Natural killer cell (primary cell): ENCODE data around the gene SIX4. TPM values are rescaled to one million over a fixed set of nuclear protein-coding genes. Genes with fewer than 3 reads are reported as not detected.

ENCODE experiments used
- ATAC-seq, 3 donors: fragments of 150-1000 bp in 2 of 3; fragments of 200-7000 bp in 1 of 3; cut with Tn5 transposase; 1 replicate in 1 of 3; 2 replicates in 2 of 3; pipeline ENCODE4 v1.10.0; 2021; ENCODE audit warnings: mild to moderate bottlenecking in 2 of 3, moderate library complexity in 2 of 3
- DNase-seq, 2 donors: peaks; one replicate each; pipeline versions ENCODE4 v3.0.0 to v3.0.0-alpha.2; 2013 to 2021; ENCODE audit warnings: mixed read lengths in 1 of 2
- H3K27ac ChIP-seq: one replicate; pipeline ENCODE4 v1.5.1; 2013; ENCODE audit warnings: mild to moderate bottlenecking, low read length
- H3K27me3 ChIP-seq: one replicate; pipeline ENCODE4 v1.6.1; 2013; ENCODE audit warnings: low read length; ENCODE audit not compliant: control insufficient read depth, insufficient read depth
- H3K36me3 ChIP-seq: one replicate; pipeline ENCODE4 v1.6.1; 2013; ENCODE audit warnings: low read length; ENCODE audit not compliant: control insufficient read depth, insufficient read depth
- H3K4me1 ChIP-seq: one replicate; pipeline ENCODE4 v1.6.1; 2013; ENCODE audit warnings: low read length; ENCODE audit not compliant: control insufficient read depth, insufficient read depth
- H3K4me3 ChIP-seq: one replicate; pipeline ENCODE4 v1.5.1; 2013; ENCODE audit warnings: low read length
- H3K9me3 ChIP-seq: one replicate; pipeline ENCODE4 v1.6.1; 2013; ENCODE audit warnings: low read length; ENCODE audit not compliant: control insufficient read depth, insufficient read depth
- H3K27ac Mint-ChIP-seq, 2 donors: one replicate each; pipeline ENCODE4 v1.8.0; 2022; ENCODE audit warnings: mild to moderate bottlenecking in 2 of 2, mixed read lengths in 2 of 2, moderate library complexity in 1 of 2
- H3K27me3 Mint-ChIP-seq, 2 donors: one replicate each; pipeline ENCODE4 v1.8.0; 2022; ENCODE audit warnings: low read depth in 2 of 2, mixed read lengths in 2 of 2
- H3K36me3 Mint-ChIP-seq: one replicate; pipeline ENCODE4 v1.8.0; 2022; ENCODE audit warnings: mixed read lengths
- H3K4me1 Mint-ChIP-seq, 2 donors: one replicate each; pipeline ENCODE4 v1.8.0; 2022; ENCODE audit warnings: mixed read lengths in 2 of 2
- H3K4me3 Mint-ChIP-seq: one replicate; pipeline ENCODE4 v1.8.0; 2022; ENCODE audit warnings: mild to moderate bottlenecking, moderate library complexity, mixed read lengths
- H3K9me3 Mint-ChIP-seq, 2 donors: one replicate each; pipeline ENCODE4 v1.8.0; 2022; ENCODE audit warnings: mixed read lengths in 2 of 2
- CTCF ChIP-seq: fragments of 200-600 bp; IDR thresholded peaks from one replicate; pipeline ENCODE4 v1.8.0; 2022; ENCODE audit warnings: antibody characterized with exemption
- WGBS: methylation state at CpG from one replicate; pipeline ENCODE4 v1.1.7; 2013; ENCODE audit warnings: missing lambda C conversion rate; ENCODE audit not compliant: insufficient coverage; 5-methylcytosine and 5-hydroxymethylcytosine counted together
- intact Hi-C: fragments of 100-400 bp; cut with micrococcal nuclease; formaldehyde crosslinking; loops from one replicate; pipeline ENCODE4 v1.14.2; 2022
- total RNA-seq, 4 donors: library from RNA; stranded (reverse); fragments of 120-200 nt in 1 of 4; gene quantifications; one replicate each; pipeline versions ENCODE4 v1.2.3 to v1.2.4, GENCODE V29; 2013 to 2022

Gene SIX4
- total RNA-seq, 3 donors from 2014 or later (not counting 1 experiment from before 2014, with no cell fraction given) = not detected

DNA sequence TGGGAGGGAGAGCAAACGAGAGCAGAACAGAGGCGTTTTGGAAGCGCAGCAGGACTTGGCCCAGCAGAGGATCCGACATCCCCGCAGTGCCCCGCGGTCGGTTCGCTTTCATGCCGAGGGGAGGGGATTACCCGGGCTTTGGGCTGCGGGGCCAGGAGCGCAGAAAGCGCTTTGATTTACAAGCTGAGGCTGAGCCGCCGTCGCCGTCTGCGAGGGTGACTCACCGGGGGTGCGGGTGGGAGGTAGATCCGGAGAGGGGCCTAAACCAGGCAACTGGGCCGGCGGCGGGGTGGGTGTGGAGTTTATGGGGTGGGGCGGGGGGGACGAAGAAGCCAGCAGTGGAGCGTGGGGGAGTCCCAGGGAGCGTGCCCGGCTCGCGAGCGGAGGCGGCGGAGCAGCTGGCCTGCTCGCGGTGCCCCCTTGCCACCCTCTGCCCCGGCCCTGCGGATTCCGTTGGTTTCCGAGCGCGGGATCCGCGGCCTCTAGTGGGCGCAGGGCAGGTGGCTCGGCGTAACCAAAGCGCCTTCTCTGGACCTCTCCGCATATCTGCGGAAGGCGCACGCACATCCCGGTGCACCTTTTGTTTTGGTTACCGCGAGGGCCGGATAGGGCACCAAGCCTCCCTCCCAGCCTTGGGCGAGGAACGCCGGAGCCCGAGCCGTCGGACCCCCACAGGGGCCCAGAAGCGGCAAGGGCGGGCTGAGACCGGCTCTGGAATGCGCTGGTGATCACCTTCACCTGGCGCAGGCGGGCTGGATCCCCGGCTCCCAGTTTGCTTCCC, 2.6 kb downstream of the SIX4 start:
- ATAC-seq (peak; percentile 45 to 60 (median 52)), DNase-seq (peak; percentile 44 to 68)
- H3K9me3 ChIP-seq = no peaks in the 10 kb centered on the region
- peak overlapping the region; percentile 15 for H3K4me3 ChIP-seq
- H3K27ac Mint-ChIP-seq = no peak overlapping the region
- whole genome bisulfite sequencing = 3% methylated on average over 70 of the region's 70 CpGs
- intact Hi-C loops = no loop called here
- H3K27me3 ChIP-seq = peaks cover 50% of the 10 kb centered on the region
- peaks cover 33% of the 10 kb centered on the region for H3K4me1 ChIP-seq
- TF ChIP-seq CTCF = no peak
- H3K27me3 Mint-ChIP-seq = peaks cover 51 to 52% of the 10 kb centered on the region in 2 donors
- H3K36me3 Mint-ChIP-seq = no peaks in the 10 kb centered on the region
- H3K27ac ChIP-seq = no peak overlapping the region
- peak overlapping the region; percentile 83 for H3K4me3 Mint-ChIP-seq
- H3K9me3 Mint-ChIP-seq = no peaks in the 10 kb centered on the region
- peaks cover 5 to 28% of the 10 kb centered on the region in 2 donors for H3K4me1 Mint-ChIP-seq
- no peaks in the 10 kb centered on the region for H3K36me3 ChIP-seq

- 28% methylated on average over 3 of the region's 4 CpGs for WGBS
- DNase-seq (no peak), ATAC-seq (no peak)
- H3K36me3 Mint-ChIP-seq = no peaks in the 10 kb centered on the region
- no peak for TF ChIP-seq CTCF
- H3K27ac Mint-ChIP-seq = no peak overlapping the region
- no peaks in the 10 kb centered on the region for H3K36me3 ChIP-seq
- peak overlapping the region; percentile 74 for H3K4me3 Mint-ChIP-seq
- H3K27me3 Mint-ChIP-seq = peaks cover 49 to 52% of the 10 kb centered on the region in 2 donors
- H3K4me1 Mint-ChIP-seq = peaks cover 5 to 28% of the 10 kb centered on the region in 2 donors
- no peaks in the 10 kb centered on the region for H3K9me3 Mint-ChIP-seq
- peaks cover 33% of the 10 kb centered on the region for H3K4me1 ChIP-seq
- H3K27ac ChIP-seq = no peak overlapping the region
- no peak overlapping the region for H3K4me3 ChIP-seq
- intact Hi-C loops = no loop called here
- H3K27me3 ChIP-seq = peaks cover 50% of the 10 kb centered on the region
- no peaks in the 10 kb centered on the region for H3K9me3 ChIP-seq
These were observed 3.2 kb downstream of the SIX4 start for GRCh38 chr14:60720962-60721325.

DNA sequence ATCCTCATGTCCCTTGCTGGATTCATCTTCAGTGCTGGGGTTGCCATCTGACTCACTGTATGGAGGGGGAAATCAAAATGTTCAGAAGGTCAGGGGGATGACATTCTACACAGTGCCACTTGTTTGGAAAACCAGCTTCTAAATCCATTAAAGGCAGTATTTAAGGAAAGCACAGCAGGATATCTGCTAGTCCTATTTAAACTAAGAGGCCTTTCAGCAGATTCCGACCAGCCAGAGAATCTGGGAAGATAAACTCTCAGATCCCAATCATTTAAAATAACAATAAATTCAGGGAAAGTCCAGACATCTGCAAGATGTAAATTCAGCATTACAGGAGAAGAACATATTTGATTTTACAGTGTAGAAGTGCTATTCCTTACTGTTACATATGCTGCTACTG, 3.8 kb downstream of the SIX4 start:
- intact Hi-C loops = no loop called here
- Mint-ChIP-seq H3K4me1 (peaks cover 5 to 28% of the 10 kb centered on the region in 2 donors), H3K27ac (no peak overlapping the region), H3K27me3 (peaks cover 47 to 49% of the 10 kb centered on the region in 2 donors), H3K4me3 (peak overlapping the region; percentile 74), H3K36me3 (no peaks in the 10 kb centered on the region), H3K9me3 (no peaks in the 10 kb centered on the region)
- no peak for DNase-seq
- WGBS = 77% methylated on average over 1 of the region's 1 CpG
- H3K27me3 ChIP-seq = peaks cover 50% of the 10 kb centered on the region
- no peaks in the 10 kb centered on the region for H3K9me3 ChIP-seq
- no peak for TF ChIP-seq CTCF
- H3K4me1 ChIP-seq = peaks cover 33% of the 10 kb centered on the region
- ATAC-seq = no peak
- no peaks in the 10 kb centered on the region for H3K36me3 ChIP-seq
- no peak overlapping the region for H3K4me3 ChIP-seq
- H3K27ac ChIP-seq = no peak overlapping the region

DNA sequence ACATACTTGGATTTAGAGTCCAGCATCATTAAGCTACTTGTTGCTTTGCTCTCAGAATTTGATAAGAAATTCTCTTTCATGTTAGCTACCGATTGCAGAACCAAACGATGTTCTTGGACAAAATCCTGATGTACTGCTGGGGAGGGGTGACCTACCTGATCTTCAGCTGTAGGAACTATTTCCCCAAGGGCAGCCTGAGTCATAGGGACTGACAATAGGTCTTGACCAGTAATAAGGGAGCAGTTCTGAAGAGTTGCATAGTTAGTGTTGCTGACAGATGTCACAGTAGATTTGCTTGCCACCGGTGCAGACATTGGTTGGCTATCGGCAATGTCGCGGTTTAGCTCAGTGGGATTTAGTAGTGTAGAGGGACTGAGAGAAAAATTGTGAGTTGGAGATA, 10.6 kb downstream of the SIX4 start:
- H3K9me3 ChIP-seq = no peaks in the 10 kb centered on the region

More for the DNA sequence above, 10.6 kb downstream of the SIX4 start:
- no peaks in the 10 kb centered on the region for H3K9me3 Mint-ChIP-seq
- 87% methylated on average over 6 of the region's 6 CpGs for WGBS
- H3K27me3 Mint-ChIP-seq = peaks cover 13 to 52% of the 10 kb centered on the region in 2 donors
- Histone ChIP-seq H3K4me3 (no peak overlapping the region), H3K4me1 (no peaks in the 10 kb centered on the region), H3K27me3 (peaks cover 18% of the 10 kb centered on the region), H3K36me3 (no peaks in the 10 kb centered on the region), H3K27ac (no peak overlapping the region)
- no peaks in the 10 kb centered on the region for H3K4me1 Mint-ChIP-seq
- no peak for TF ChIP-seq CTCF
- intact Hi-C loops = no loop called here
- H3K4me3 Mint-ChIP-seq = no peak overlapping the region
- ATAC-seq (no peak), DNase-seq (no peak)
- H3K27ac Mint-ChIP-seq = no peak overlapping the region
- H3K36me3 Mint-ChIP-seq = no peaks in the 10 kb centered on the region
